Germinal center (tissue), 1 donor: Measurements from ENCODE around the gene FSTL5.

Experiments
- DNase-seq: peaks from one replicate; pipeline ENCODE4 v3.0.0; 2012; ENCODE audit warnings: mixed read lengths, low spot score

The FSTL5 gene

DNA sequence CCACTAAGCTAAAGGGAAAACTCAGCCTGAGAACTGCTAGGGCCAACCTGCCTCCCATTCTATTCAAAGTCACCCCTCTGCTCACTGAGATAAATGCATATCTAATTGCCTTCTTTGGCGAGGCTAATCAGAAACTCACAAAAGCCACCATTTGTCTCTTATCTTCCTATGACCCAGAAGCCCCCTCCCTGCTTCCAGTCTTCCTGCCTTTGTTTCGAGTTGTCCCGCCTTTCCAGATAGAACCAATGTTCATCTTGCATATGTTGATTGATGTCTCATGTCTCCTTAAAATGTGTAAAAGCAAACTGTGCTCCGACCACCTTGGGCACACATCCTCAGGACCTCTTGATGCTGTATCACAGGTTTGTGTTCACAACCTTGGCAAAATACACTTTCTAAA, 459.8 kb downstream of the FSTL5 start:
- no peak for DNase-seq

GRCh38 chr4:161702287-161702686, 461.5 kb downstream of the FSTL5 start:
- DNase-seq, result no peak

DNA sequence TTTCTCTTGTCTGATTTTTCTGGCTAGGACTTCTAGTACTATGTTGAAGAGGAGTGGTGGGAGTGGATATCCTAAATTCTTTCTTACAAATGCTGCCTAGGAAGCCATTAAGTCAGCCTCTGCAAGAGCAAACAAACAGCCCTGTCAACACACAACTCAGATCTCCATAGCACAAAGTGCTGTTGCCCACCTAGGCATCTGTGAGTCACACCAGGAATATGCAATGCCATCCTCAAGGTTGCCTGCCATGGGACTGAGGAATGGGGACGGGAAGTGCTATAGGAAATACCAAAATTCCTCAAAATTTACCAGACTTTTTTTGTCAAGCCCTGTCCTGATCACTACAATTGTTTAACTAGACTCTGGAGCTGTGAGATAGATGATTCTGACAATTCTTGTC, 466.9 kb downstream of the FSTL5 start:
- no peak for DNase-seq

DNA sequence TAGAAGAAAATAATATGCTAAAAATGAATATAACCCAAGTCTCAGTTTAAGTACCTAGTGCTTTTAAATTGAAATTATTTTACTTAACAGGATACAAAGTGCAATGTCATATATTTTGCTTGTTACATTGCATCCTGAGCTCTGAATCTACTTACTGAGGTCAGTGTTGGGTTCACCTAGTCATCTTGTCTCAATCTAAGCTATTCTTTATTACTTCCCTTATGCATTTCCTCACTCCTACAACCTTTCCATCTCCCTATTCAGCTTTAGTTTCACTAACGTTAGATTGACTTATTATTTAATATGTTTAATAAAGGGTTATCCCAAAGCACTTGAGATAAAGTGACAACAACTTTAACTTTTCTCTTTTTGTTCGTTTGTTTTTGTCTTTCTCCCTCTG, 483.7 kb downstream of the FSTL5 start:
- DNase-seq, result no peak

GRCh38 chr4:161664740-161665139, 499.1 kb downstream of the FSTL5 start:
- DNase-seq, result no peak

- no peak for DNase-seq
Measured at GRCh38 chr4:161663844-161664243, 500.0 kb downstream of the FSTL5 start.

DNA sequence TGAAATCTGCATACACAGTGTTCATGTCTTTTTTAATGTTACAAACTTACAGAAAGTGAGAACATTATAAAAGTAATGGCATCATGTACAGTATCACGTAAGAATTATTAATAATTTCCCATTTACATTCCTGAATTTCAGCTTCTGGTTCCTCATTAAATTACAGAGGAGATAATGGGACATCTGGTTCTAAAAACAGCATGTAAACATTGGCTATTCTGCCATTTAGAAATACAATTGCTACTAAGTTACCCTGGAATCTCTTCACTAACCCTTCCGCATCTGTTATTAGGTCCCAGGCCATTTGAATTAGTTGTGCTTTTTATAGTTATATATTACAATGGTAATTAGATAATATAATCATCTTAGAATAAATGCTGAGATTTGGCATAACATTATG, 505.1 kb downstream of the FSTL5 start:
- no peak for DNase-seq

DNA sequence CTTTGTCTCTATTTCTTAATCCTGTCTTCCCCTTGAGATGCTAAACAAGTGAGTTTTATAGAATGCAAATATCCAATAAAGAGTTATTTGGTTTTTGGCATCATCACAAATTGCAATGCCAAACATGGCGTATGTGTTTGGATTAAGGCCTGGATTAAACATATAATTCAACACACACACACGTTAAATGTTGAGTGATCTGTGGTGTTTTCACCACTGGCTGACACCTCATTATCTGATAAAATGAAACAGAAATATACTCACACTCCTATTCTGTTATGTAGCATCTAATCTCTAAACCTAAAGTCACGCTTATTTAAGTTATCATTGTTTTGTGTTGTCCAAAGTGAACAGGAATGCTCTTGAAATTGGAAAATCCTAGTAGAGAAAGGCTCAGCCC, 506.2 kb downstream of the FSTL5 start:
- DNase-seq, result no peak

- DNase-seq, result no peak
Measured at GRCh38 chr4:161656594-161656993, 507.2 kb downstream of the FSTL5 start.

DNA sequence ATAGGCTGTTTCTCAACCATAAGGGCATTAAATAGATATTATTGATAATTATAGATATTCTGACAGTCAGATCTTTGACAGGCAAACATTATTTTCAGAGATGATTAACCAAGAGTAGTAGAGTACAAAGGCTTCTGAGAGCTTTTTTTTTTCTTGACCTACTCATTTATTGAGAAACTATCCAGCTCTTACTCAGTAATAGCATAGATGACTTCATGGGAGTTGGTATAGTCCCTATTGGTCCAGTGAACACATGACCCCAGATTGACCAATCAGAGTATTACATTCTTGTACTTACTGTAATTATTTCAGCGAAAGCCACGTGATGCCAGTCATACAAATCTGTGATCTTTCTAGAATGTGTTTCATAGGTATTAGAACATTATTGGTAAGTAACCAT, 508.7 kb downstream of the FSTL5 start:
- DNase-seq, result no peak

- DNase-seq, result no peak
Measured at GRCh38 chr4:161653697-161654096, 510.1 kb downstream of the FSTL5 start.

DNA sequence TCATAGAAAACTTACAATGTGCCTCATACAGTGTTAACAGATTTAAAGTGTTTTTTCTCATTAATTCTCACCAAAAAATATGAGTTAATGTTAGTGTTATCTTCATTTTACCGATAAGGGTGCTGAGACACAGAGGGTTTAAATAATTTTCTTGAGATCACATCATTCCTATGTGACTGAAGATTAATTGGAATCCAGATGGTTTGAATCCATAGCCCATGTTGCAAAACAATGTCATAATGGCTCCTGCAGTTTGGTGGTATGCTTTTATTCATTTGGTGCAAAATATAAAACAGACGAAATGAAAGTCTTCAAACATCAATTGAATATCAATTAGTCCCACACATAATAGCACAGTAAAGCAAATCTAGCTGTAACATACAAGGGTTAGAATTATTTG, 512.2 kb downstream of the FSTL5 start:
- DNase-seq, result no peak

- no peak for DNase-seq
Measured at GRCh38 chr4:161650812-161651211, 513.0 kb downstream of the FSTL5 start.

GRCh38 chr4:161647757-161648156, 516.0 kb downstream of the FSTL5 start:
- DNase-seq, result no peak

- no peak for DNase-seq
Measured at GRCh38 chr4:161642708-161643107, 521.1 kb downstream of the FSTL5 start.

DNA sequence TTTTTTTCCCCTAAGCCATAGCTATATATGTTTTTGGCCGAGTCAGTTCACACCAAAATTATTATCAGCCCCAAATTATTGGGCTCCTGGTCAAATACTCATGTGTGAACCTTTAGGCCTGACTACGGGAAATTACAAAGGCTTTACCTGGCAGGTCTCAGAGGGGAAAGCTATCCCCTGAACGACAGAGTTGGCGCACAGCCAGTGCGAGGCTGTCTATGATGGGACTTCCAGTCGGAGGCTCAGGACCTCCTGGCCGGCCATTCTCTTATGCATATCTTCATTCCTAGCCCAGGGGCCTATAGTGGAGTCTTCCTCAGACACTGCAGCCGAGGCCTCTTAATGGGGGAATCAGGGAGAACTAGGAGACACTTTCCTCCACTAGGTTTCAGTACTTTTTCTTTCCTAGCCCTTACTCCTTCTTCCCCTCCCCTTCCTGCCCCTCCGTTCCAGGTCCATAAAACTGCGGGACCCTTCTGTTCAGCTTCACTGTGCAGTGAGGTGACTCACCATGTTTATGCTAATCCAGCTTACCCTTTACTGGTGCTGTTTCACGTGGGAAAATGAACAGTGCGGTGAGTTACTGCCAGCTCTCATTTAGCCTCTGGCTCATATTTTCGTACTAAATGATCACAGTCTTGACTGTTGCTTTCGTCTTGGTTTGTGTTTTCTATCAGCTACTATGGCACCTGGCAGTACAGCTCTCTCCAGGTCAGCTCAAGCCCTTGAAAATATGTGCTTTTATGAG, 533.9 kb downstream of the FSTL5 start:
- no peak for DNase-seq

GRCh38 chr4:161604516-161605300, 559.1 kb downstream of the FSTL5 start:
- no peak for DNase-seq

DNA sequence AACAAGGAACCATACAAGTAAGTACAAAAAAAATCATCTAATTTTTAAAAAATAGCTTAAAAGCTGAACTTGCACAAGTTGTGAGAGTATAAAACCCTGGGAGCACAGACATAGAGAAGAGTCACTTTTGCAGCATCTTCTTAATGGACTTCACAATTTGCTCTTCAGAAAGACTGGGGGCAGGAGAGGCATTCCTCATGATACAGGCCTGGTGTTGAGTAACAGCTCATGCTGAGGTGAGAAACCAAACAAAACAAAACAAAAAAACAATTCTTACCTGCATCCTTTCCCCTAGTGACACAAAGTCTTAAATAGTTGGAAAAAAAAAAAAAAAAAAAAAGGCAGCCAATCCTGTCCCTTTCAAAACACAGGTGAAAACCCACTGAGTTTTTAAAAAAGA, 562.8 kb downstream of the FSTL5 start:
- no peak for DNase-seq

GRCh38 chr4:161595230-161595771, 568.5 kb downstream of the FSTL5 start:
- no peak for DNase-seq

GRCh38 chr4:161585011-161585410, 578.8 kb downstream of the FSTL5 start:
- DNase-seq, result no peak

GRCh38 chr4:161583549-161583948, 580.3 kb downstream of the FSTL5 start:
- no peak for DNase-seq

- DNase-seq, result no peak
Measured at GRCh38 chr4:161581262-161582230, 582.3 kb downstream of the FSTL5 start.
